ENCODE data around the gene QRSL1. TPM values are rescaled to one million over a fixed set of nuclear protein-coding genes. Genes with fewer than 3 reads are reported as not detected.

Gene QRSL1
- total RNA-seq, 2 experiments from 2014 or later, result 15.8 to 17.9 TPM

GRCh38 chr6:106643061-106643460 is 13.7 kb downstream of the QRSL1 start:
- ATAC-seq, result no peak
- CTCF ChIA-PET, result no interaction called here
- DNase-seq, result no peak
- peaks cover 6% of the 10 kb centered on the region for H3K4me1 Mint-ChIP-seq
- H3K36me3 Mint-ChIP-seq (ENCODE audit: low read depth), result peaks cover 36% of the 10 kb centered on the region
- H3K27me3 Mint-ChIP-seq, result no peaks in the 10 kb centered on the region
- POLR2A ChIA-PET, result no interaction called here
- no peak overlapping the region for H3K27ac Mint-ChIP-seq
- no peaks in the 10 kb centered on the region for H3K9me3 Mint-ChIP-seq (ENCODE audit: low read depth)
- intact Hi-C loops (cut with DNase I, micrococcal nuclease), result no loop called here
- H3K4me3 Mint-ChIP-seq, result no peak overlapping the region

DNA sequence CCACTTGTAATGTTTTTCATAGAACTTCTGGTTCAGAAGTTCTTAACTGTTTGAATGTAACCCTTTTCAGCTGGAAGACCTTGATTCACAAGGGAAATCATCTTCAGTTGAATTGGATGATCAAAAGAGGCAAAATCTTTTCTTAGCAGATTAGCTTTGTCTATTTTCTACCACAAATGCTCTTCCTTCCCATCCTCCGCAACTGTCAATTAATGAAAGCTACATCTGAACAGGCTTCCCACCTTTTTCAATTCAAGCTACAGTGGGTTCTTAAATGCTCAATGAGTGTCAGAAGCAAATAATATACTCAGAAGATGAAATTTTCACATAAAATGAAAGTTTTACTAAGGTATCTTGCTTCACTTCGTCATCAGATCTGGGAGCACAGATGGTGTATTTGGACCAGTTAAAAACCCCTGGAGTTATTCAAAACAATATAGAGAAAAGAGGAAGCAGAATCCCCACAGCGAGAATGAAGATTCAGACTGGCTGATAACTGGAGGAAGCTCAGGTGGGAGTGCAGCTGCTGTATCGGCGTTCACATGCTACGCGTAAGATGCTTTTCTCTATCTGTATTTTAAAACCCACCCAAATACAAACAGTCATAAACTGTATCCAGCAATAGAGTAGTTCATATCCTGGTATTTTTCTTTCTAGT is 19.4 kb downstream of the QRSL1 start:
- Mint-ChIP-seq H3K36me3 (ENCODE audit: low read depth) (peaks cover 39% of the 10 kb centered on the region), H3K9me3 (ENCODE audit: low read depth) (no peaks in the 10 kb centered on the region), H3K27ac (no peak overlapping the region), H3K27me3 (no peaks in the 10 kb centered on the region), H3K4me1 (no peaks in the 10 kb centered on the region), H3K4me3 (no peak overlapping the region)
- intact Hi-C loops (cut with DNase I, micrococcal nuclease), result no loop called here
- ATAC-seq, result no peak
- POLR2A ChIA-PET, result no interaction called here
- CTCF ChIA-PET, result interaction anchor here (1.7 kb wide), 1 partner anchor 15 kb away, joined by 4 read pairs; no protein-coding TSS in a partner anchor
- DNase-seq, result no peak

GRCh38 chr6:106658469-106658868 is 29.1 kb downstream of the QRSL1 start:
- ATAC-seq, result no peak
- ChIA-PET CTCF (no interaction called here), POLR2A (no interaction called here)
- DNase-seq, result no peak
- intact Hi-C loops (cut with DNase I, micrococcal nuclease), result no loop called here
- H3K27me3 Mint-ChIP-seq, result no peaks in the 10 kb centered on the region
- H3K27ac Mint-ChIP-seq, result no peak overlapping the region
- H3K9me3 Mint-ChIP-seq (ENCODE audit: low read depth), result peaks cover 12% of the 10 kb centered on the region
- peaks cover 60% of the 10 kb centered on the region for H3K36me3 Mint-ChIP-seq (ENCODE audit: low read depth)
- no peaks in the 10 kb centered on the region for H3K4me1 Mint-ChIP-seq
- H3K4me3 Mint-ChIP-seq, result no peak overlapping the region

DNA sequence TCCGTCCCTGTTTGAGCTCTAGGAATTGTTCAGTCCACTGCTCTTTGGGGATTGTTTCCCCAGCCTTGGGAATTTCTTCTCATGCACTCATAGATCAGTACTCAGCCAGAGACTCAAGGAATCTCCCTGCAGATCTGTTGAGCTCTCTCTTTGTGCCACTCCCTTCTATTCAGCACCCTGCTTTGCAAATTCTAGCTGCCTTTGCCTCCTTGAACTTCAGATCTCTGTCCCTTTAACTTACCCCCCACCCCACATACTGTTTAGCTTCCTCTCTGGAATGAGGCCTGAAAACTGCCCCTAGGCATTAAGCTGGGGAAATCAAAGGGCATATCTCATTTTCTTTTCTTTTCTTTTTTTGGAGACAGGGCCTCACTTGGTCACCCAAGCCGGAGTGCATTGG is 30.5 kb downstream of the QRSL1 start:
- peaks cover 2% of the 10 kb centered on the region for H3K4me1 Mint-ChIP-seq
- H3K4me3 Mint-ChIP-seq, result no peak overlapping the region
- POLR2A ChIA-PET, result no interaction called here
- DNase-seq (no peak), ATAC-seq (no peak)
- peaks cover 12% of the 10 kb centered on the region for H3K9me3 Mint-ChIP-seq (ENCODE audit: low read depth)
- H3K27ac Mint-ChIP-seq, result no peak overlapping the region
- intact Hi-C loops (cut with DNase I, micrococcal nuclease), result no loop called here
- H3K36me3 Mint-ChIP-seq (ENCODE audit: low read depth), result peaks cover 66% of the 10 kb centered on the region
- CTCF ChIA-PET, result no interaction called here
- no peaks in the 10 kb centered on the region for H3K27me3 Mint-ChIP-seq

DNA sequence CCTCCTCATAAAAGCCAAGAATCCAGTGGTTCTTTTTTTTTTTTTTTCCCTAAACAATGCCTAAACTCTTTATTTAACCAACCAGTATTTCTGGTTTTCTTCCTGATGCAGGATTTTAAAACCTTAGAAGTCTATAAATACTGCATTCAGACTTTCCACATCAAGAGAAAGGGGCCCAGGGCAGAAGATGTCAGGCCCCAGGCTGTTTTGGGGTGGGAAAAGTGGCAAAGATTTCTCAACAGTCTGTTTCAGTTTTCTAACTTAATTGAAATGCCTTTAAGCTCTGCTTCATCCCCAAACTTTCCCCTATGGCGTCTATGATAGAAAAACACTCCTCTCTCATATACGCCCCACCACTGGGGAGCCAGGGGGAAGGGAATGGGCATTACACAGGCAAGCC is 33.1 kb downstream of the QRSL1 start:
- Mint-ChIP-seq H3K27me3 (no peaks in the 10 kb centered on the region), H3K4me3 (no peak overlapping the region), H3K36me3 (ENCODE audit: low read depth) (peaks cover 57% of the 10 kb centered on the region), H3K9me3 (ENCODE audit: low read depth) (peaks cover 7% of the 10 kb centered on the region), H3K4me1 (peaks cover 2% of the 10 kb centered on the region), H3K27ac (no peak overlapping the region)
- ATAC-seq (no peak), DNase-seq (no peak)
- CTCF ChIA-PET, result no interaction called here
- POLR2A ChIA-PET, result no interaction called here
- intact Hi-C loops (cut with DNase I, micrococcal nuclease), result no loop called here

GRCh38 chr6:106666282-106667021 is 37.1 kb downstream of the QRSL1 start:
- Mint-ChIP-seq H3K36me3 (ENCODE audit: low read depth) (peaks cover 38% of the 10 kb centered on the region), H3K9me3 (ENCODE audit: low read depth) (no peaks in the 10 kb centered on the region), H3K4me3 (no peak overlapping the region), H3K27ac (no peak overlapping the region), H3K4me1 (peaks cover 2% of the 10 kb centered on the region), H3K27me3 (no peaks in the 10 kb centered on the region)
- intact Hi-C loops (cut with DNase I, micrococcal nuclease), result no loop called here
- DNase-seq (no peak), ATAC-seq (no peak)
- CTCF ChIA-PET, result no interaction called here
- POLR2A ChIA-PET, result no interaction called here

- POLR2A ChIA-PET, result no interaction called here
- H3K36me3 Mint-ChIP-seq (ENCODE audit: low read depth), result peaks cover 38% of the 10 kb centered on the region
- H3K27ac Mint-ChIP-seq, result no peak overlapping the region
- DNase-seq (no peak), ATAC-seq (no peak)
- H3K4me3 Mint-ChIP-seq, result no peak overlapping the region
- CTCF ChIA-PET, result no interaction called here
- no peaks in the 10 kb centered on the region for H3K9me3 Mint-ChIP-seq (ENCODE audit: low read depth)
- intact Hi-C loops (cut with DNase I, micrococcal nuclease), result no loop called here
- H3K27me3 Mint-ChIP-seq, result no peaks in the 10 kb centered on the region
- H3K4me1 Mint-ChIP-seq, result peaks cover 2% of the 10 kb centered on the region
Measured at GRCh38 chr6:106667022-106667402, 37.6 kb downstream of the QRSL1 start.

DNA sequence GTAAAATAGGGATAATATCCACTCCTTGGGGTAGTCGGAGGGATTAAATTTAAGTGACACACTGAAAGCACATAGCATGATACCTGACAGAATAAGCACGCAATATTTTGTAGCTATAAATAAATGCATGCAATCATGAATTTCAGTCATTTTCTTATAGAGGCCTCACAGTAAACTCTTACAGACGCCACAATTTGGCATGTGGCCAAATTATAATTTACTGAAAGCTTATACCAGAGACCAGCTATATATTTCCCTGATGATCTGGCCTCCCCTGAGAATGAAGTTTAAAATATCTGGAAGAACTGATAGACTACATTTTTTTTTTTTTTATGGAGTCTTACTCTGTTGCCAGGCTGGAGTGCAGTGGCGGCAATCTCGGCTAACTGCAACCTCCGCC is 40.9 kb downstream of the QRSL1 start:
- H3K4me1 Mint-ChIP-seq, result no peaks in the 10 kb centered on the region
- POLR2A ChIA-PET, result no interaction called here
- intact Hi-C loops (cut with DNase I, micrococcal nuclease), result no loop called here
- no peak overlapping the region for H3K4me3 Mint-ChIP-seq
- H3K27ac Mint-ChIP-seq, result no peak overlapping the region
- no peaks in the 10 kb centered on the region for H3K27me3 Mint-ChIP-seq
- DNase-seq (no peak), ATAC-seq (no peak)
- H3K9me3 Mint-ChIP-seq (ENCODE audit: low read depth), result no peaks in the 10 kb centered on the region
- CTCF ChIA-PET, result no interaction called here
- H3K36me3 Mint-ChIP-seq (ENCODE audit: low read depth), result peaks cover 16% of the 10 kb centered on the region

GRCh38 chr6:106671651-106672050 is 42.3 kb downstream of the QRSL1 start:
- Mint-ChIP-seq H3K4me3 (no peak overlapping the region), H3K27ac (no peak overlapping the region), H3K27me3 (no peaks in the 10 kb centered on the region), H3K36me3 (ENCODE audit: low read depth) (peaks cover 9% of the 10 kb centered on the region), H3K4me1 (no peaks in the 10 kb centered on the region), H3K9me3 (ENCODE audit: low read depth) (no peaks in the 10 kb centered on the region)
- ChIA-PET CTCF (no interaction called here), POLR2A (no interaction called here)
- DNase-seq, result no peak
- intact Hi-C loops (cut with DNase I, micrococcal nuclease), result no loop called here
- no peak for ATAC-seq

- Mint-ChIP-seq H3K27ac (no peak overlapping the region), H3K9me3 (ENCODE audit: low read depth) (no peaks in the 10 kb centered on the region), H3K4me1 (no peaks in the 10 kb centered on the region), H3K27me3 (no peaks in the 10 kb centered on the region), H3K36me3 (ENCODE audit: low read depth) (no peaks in the 10 kb centered on the region), H3K4me3 (no peak overlapping the region)
- intact Hi-C loops (cut with DNase I, micrococcal nuclease), result no loop called here
- ATAC-seq, result no peak
- ChIA-PET CTCF (no interaction called here), POLR2A (no interaction called here)
- DNase-seq, result no peak
Measured at GRCh38 chr6:106674541-106675229, 45.3 kb downstream of the QRSL1 start.

DNA sequence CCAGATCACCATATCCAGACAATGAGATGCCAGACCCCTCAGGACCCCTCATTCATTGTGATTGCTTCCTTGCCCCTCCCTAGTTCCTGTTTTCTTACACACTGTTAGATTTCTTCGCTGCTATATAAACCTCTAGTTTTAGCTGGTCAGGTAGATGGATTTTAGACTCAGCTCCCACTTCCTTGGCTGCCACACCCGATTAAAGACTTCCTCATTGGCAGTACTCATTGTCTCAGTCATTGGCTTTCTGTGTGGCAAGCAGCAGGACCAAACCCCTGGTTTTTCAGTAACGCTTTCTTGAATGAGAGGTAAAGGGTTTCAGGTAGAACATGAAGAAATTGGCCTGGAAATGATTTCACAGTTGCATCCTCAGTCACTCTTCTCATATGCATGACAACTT is 47.9 kb downstream of the QRSL1 start:
- no peaks in the 10 kb centered on the region for H3K36me3 Mint-ChIP-seq (ENCODE audit: low read depth)
- intact Hi-C loops (cut with DNase I, micrococcal nuclease), result no loop called here
- no peaks in the 10 kb centered on the region for H3K4me1 Mint-ChIP-seq
- H3K27me3 Mint-ChIP-seq, result no peaks in the 10 kb centered on the region
- CTCF ChIA-PET, result no interaction called here
- no peak overlapping the region for H3K4me3 Mint-ChIP-seq
- no peak for ATAC-seq
- H3K9me3 Mint-ChIP-seq (ENCODE audit: low read depth), result no peaks in the 10 kb centered on the region
- no peak for DNase-seq
- no peak overlapping the region for H3K27ac Mint-ChIP-seq
- POLR2A ChIA-PET, result no interaction called here

GRCh38 chr6:106684011-106684410 is 54.6 kb downstream of the QRSL1 start:
- CTCF ChIA-PET, result interaction anchor here (0.6 kb wide), 1 partner anchor 297 kb away, joined by 4 read pairs; no protein-coding TSS in a partner anchor
- intact Hi-C loops (cut with DNase I, micrococcal nuclease), result no loop called here

More at GRCh38 chr6:106684011-106684410, 54.6 kb downstream of the QRSL1 start:
- H3K4me3 Mint-ChIP-seq, result no peak overlapping the region
- H3K27me3 Mint-ChIP-seq, result no peaks in the 10 kb centered on the region
- no peak for ATAC-seq
- DNase-seq, result no peak
- H3K9me3 Mint-ChIP-seq (ENCODE audit: low read depth), result no peaks in the 10 kb centered on the region
- H3K36me3 Mint-ChIP-seq (ENCODE audit: low read depth), result no peaks in the 10 kb centered on the region
- H3K4me1 Mint-ChIP-seq, result no peaks in the 10 kb centered on the region
- H3K27ac Mint-ChIP-seq, result no peak overlapping the region
- POLR2A ChIA-PET, result no interaction called here
